Endothelial cell (in vitro differentiated cells): Measurements from ENCODE around the gene SPIB. TPM values are rescaled to one million over a fixed set of nuclear protein-coding genes. Genes with fewer than 3 reads are reported as not detected.

Experiments
- DNase-seq: peaks from one replicate; pipeline ENCODE4 v3.0.0; 2021; ENCODE audit warnings: low spot score
- H3K27ac Mint-ChIP-seq: one replicate; pipeline ENCODE4 v1.8.0; 2021; ENCODE audit warnings: mixed read lengths, inconsistent platforms; ENCODE audit not compliant: unreplicated experiment
- H3K27me3 Mint-ChIP-seq: one replicate; pipeline ENCODE4 v1.8.0; 2021; ENCODE audit warnings: mild to moderate bottlenecking, moderate library complexity, mixed read lengths, inconsistent platforms; ENCODE audit not compliant: unreplicated experiment
- H3K36me3 Mint-ChIP-seq: one replicate; pipeline ENCODE4 v1.8.0; 2021; ENCODE audit warnings: mild to moderate bottlenecking, low read depth, mixed read lengths, inconsistent platforms; ENCODE audit not compliant: unreplicated experiment
- H3K4me1 Mint-ChIP-seq: one replicate; pipeline ENCODE4 v1.8.0; 2021; ENCODE audit warnings: mild to moderate bottlenecking, mixed read lengths, inconsistent platforms; ENCODE audit not compliant: unreplicated experiment
- H3K4me3 Mint-ChIP-seq: one replicate; pipeline ENCODE4 v1.8.0; 2021; ENCODE audit warnings: mild to moderate bottlenecking, mixed read lengths, inconsistent platforms; ENCODE audit not compliant: unreplicated experiment
- H3K9me3 Mint-ChIP-seq: one replicate; pipeline ENCODE4 v1.8.0; 2021; ENCODE audit warnings: mixed read lengths, inconsistent platforms; ENCODE audit not compliant: unreplicated experiment
- total RNA-seq: library from RNA; stranded (reverse); fragmentation: NEBNext Ultra II Directional; extraction: Animal tissue kit (Norgen Biotek cat#: 25700); gene quantifications from one replicate; pipeline ENCODE4 v1.2.1, GENCODE V29; 2021; ENCODE audit not compliant: unreplicated experiment
- TF ChIP-seq, protein P1 (sequence below): fragments of 200-600 bp; sonication (generic); IDR thresholded peaks from one replicate; pipeline ENCODE4 v1.5.0; 2021; ENCODE audit warnings: antibody characterized with exemption; ENCODE audit not compliant: unreplicated experiment

The SPIB gene
- total RNA-seq, 1 donor from 2014 or later = not detected

DNA sequence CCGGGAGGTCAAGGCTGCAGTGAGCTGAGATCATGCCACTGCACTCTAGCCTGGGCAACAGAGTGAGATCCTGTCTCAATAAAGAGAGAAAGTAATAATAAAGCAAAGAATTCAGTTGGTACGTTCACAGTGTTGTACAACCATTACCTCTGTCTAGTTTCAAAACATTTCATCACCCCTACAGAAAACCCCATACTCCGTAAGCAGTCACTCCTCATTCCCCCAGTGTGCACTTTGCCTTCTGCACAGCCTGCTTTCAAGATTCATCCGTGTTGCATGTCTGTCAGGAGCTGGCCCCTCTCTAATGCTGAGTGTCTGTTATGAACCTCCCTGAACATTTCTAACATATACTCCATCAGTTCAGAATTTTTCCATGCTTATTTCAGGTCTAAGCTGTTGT lies 25.1 kb upstream of the SPIB start:
- Mint-ChIP-seq H3K27me3 (peaks cover 2% of the 10 kb centered on the region), H3K9me3 (no peaks in the 10 kb centered on the region), H3K27ac (no peak overlapping the region), H3K36me3 (peaks cover 28% of the 10 kb centered on the region), H3K4me3 (no peak overlapping the region), H3K4me1 (no peaks in the 10 kb centered on the region)
- TF ChIP-seq, protein P1, sequence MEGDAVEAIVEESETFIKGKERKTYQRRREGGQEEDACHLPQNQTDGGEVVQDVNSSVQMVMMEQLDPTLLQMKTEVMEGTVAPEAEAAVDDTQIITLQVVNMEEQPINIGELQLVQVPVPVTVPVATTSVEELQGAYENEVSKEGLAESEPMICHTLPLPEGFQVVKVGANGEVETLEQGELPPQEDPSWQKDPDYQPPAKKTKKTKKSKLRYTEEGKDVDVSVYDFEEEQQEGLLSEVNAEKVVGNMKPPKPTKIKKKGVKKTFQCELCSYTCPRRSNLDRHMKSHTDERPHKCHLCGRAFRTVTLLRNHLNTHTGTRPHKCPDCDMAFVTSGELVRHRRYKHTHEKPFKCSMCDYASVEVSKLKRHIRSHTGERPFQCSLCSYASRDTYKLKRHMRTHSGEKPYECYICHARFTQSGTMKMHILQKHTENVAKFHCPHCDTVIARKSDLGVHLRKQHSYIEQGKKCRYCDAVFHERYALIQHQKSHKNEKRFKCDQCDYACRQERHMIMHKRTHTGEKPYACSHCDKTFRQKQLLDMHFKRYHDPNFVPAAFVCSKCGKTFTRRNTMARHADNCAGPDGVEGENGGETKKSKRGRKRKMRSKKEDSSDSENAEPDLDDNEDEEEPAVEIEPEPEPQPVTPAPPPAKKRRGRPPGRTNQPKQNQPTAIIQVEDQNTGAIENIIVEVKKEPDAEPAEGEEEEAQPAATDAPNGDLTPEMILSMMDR = no peak
- DNase-seq = no peak

DNA sequence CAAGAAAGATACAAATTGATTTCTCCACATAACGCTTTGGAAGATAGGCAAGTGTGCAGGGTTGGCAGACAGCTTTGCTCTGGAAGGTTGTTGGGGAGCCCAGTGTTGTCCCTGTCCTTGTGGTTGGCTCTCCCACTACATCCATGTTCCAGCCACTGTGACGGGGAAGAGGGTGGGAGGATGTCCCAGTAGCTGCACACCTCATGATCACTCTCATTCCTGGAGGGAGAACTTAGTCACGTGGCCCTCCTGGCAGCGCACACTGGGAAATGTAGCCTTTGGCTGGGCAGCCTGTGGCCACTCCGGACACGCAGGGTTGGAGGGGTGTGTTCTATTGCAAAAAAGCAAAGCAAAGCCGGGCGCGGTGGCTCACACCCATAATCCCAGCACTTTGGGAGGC lies 24.7 kb upstream of the SPIB start:
- H3K4me3 Mint-ChIP-seq = no peak overlapping the region
- H3K27me3 Mint-ChIP-seq = peaks cover 2% of the 10 kb centered on the region
- TF ChIP-seq, protein P1 = no peak
- H3K36me3 Mint-ChIP-seq = peaks cover 28% of the 10 kb centered on the region
- no peak overlapping the region for H3K27ac Mint-ChIP-seq
- DNase-seq = no peak
- no peaks in the 10 kb centered on the region for H3K4me1 Mint-ChIP-seq
- no peaks in the 10 kb centered on the region for H3K9me3 Mint-ChIP-seq

DNA sequence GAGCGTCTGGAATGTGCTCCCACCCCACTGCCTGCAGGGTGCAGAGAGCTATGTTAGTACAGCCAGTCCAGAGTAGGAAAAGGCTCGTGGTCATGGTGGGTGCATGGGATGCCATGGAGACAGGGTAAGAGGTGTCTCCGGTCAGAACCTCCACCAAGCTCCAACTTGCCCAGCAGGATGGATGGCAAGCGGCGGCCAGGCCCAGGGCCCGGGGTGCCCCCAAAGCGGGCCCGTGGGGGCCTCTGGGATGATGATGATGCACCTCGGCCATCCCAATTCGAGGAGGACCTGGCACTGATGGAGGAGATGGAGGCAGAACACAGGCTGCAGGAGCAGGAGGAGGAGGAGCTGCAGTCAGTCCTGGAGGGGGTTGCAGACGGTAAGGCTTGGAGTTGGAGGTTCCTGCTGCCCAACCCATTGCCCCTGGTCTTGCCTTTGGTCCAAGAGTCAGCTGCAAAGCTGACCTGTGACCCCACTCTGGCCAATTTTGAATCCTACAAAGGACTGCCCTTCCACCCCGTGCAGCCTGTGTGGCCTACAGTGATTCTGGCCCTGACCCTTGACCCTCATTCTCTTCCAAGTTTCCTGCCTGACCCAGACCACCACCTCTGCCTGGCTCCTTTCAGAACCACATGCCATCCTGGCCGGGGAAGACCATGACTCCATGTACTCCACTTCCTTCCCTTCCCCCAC lies 19.9 kb upstream of the SPIB start:
- TF ChIP-seq, protein P1 = no peak

DNA sequence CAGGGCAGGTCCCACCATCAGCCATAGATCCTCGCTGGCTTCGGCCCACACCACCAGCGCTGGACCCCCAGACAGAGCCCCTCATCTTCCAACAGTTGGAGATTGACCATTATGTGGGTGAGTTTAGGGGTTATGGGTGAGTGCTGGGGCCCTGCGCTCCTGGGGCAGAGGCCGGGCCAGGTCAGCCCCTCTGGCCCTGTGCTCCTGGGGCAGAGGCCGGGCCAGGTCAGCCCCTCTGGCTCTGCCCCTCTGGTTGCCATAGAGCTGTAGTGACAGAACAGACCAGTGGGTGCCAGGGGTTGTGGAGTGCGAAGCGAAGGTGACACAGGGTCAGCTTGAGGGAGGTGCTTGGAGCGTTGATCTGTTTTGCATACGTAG lies 19.4 kb upstream of the SPIB start:
- Mint-ChIP-seq H3K27ac (peak overlapping the region; percentile 4), H3K27me3 (peaks cover 4% of the 10 kb centered on the region), H3K9me3 (no peaks in the 10 kb centered on the region), H3K4me1 (no peaks in the 10 kb centered on the region), H3K4me3 (peak overlapping the region; percentile 35), H3K36me3 (peaks cover 18% of the 10 kb centered on the region)
- TF ChIP-seq, protein P1 = no peak
- DNase-seq = no peak

More for the DNA sequence above, 19.9 kb upstream of the SPIB start:
- no peak for DNase-seq
- H3K27me3 Mint-ChIP-seq = peaks cover 4% of the 10 kb centered on the region
- H3K9me3 Mint-ChIP-seq = no peaks in the 10 kb centered on the region
- peak overlapping the region; percentile 35 for H3K4me3 Mint-ChIP-seq
- H3K4me1 Mint-ChIP-seq = no peaks in the 10 kb centered on the region
- H3K36me3 Mint-ChIP-seq = peaks cover 19% of the 10 kb centered on the region
- H3K27ac Mint-ChIP-seq = peak overlapping the region; percentile 4

DNA sequence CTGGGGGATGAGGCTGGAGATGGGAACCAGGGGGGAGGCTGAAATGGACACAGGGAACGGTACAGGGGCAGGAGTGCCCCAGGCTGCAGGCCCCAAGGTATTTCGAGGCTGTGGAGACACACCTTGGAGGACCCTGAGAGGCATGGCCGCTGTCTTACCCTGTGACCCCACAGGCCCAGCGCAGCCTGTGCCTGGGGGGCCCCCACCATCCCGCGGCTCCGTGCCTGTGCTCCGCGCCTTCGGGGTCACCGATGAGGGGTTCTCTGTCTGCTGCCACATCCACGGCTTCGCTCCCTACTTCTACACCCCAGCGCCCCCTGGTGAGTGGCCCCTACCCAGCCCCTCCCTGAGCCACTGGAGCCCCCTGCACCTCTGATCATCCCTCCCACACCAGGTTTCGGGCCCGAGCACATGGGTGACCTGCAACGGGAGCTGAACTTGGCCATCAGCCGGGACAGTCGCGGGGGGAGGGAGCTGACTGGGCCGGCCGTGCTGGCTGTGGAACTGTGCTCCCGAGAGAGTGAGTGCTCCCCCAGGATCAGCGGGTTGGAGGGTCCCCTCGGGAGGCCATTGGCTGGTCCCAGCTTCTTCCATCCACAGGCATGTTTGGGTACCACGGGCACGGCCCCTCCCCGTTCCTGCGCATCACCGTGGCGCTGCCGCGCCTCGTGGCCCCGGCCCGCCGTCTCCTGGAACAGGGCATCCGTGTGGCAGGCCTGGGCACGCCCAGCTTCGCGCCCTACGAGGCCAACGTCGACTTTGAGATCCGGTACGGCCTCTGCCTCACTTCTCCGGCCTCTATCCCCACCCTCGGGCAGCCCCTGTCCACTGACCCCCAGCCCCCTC lies 16.9 kb upstream of the SPIB start:
- no peaks in the 10 kb centered on the region for H3K9me3 Mint-ChIP-seq
- H3K27me3 Mint-ChIP-seq = peaks cover 7% of the 10 kb centered on the region
- H3K27ac Mint-ChIP-seq = no peak overlapping the region
- TF ChIP-seq, protein P1 = no peak
- DNase-seq = no peak
- H3K4me3 Mint-ChIP-seq = no peak overlapping the region
- peaks cover 21% of the 10 kb centered on the region for H3K36me3 Mint-ChIP-seq
- H3K4me1 Mint-ChIP-seq = no peaks in the 10 kb centered on the region
